Activated T-cell treated with anti-CD3 and anti-CD28 coated beads, Interleukin-2, amount 50 U/mL, for 1 hour (primary cell): ENCODE results near the gene DYRK1A.

Experiments used
- DNase-seq: peaks from one replicate; pipeline ENCODE4 v3.0.0-alpha.2; 2020

DYRK1A gene

GRCh38 chr21:37451446-37451845 lies 84.9 kb downstream of the DYRK1A start:
- no peak for DNase-seq

DNA sequence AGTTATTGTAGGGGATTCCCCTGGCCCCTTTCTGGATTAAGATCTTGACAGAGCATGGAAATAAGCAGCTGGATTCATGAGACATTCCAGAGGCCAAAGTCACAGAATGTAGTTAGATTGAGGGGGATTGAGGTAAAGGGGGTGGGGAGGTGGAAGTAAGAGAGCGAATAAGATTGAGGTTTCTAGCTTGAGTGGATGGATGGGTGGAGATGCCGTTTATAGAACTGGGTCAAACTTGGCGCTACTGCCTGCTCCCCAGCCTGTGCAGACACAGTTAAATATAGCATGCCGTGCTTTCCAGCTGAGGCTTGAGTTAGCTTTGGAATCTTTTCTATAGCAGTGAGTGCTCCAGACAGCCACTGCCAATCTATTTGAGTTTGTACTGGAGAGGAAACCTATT lies 85.7 kb downstream of the DYRK1A start:
- DNase-seq: no peak

DNA sequence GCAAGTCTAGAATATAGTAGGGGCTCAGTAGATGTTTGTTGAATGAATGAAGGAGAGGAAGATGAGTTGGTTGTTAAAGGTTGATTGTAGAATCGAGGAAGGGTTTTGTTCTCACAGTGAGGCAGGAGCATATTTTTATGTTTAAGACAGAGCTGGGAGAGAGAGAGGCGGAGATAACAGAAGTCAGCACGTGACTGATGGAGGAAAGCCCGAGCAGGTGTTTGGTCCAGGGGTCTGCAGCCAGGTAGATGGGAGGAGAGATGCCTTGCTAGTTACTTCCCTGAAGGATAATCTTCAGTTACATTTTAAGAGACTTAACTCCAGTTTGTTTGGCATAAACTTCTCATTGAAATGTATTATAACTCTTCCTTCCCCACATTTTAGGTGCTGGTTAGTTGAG lies 86.8 kb downstream of the DYRK1A start:
- DNase-seq: no peak

DNA sequence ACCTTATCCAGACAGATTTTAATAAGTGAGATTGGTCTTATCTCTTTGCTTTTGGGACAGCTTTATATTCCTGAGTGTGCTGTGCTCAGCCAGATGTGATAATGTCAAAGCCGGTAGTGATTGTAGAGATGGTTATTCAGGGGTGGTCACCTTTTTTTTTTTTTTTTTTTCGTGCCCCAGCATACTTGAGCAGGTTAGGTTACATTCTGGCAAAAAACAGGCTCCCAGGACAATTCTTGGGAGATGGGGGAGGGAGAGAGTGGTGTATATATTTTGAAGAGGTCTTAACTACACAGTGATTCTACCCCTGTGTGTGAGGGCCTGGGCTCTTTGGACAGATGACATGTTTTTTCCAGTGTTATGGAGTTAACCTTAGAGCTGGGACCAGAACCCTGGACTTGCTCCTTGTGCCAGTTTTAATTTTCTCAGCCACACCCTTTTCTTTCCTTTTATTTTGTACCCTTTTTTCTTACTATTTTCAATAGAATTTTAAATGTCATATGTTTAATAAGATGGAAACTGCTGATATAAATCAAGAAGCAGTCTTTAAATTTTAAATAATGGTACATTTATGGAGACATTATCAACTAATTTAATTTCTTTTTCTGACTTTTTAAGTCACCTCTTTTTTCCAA lies 88.4 kb downstream of the DYRK1A start:
- no peak for DNase-seq

- DNase-seq: no peak
These were observed 88.9 kb downstream of the DYRK1A start for GRCh38 chr21:37455504-37455911.

DNA sequence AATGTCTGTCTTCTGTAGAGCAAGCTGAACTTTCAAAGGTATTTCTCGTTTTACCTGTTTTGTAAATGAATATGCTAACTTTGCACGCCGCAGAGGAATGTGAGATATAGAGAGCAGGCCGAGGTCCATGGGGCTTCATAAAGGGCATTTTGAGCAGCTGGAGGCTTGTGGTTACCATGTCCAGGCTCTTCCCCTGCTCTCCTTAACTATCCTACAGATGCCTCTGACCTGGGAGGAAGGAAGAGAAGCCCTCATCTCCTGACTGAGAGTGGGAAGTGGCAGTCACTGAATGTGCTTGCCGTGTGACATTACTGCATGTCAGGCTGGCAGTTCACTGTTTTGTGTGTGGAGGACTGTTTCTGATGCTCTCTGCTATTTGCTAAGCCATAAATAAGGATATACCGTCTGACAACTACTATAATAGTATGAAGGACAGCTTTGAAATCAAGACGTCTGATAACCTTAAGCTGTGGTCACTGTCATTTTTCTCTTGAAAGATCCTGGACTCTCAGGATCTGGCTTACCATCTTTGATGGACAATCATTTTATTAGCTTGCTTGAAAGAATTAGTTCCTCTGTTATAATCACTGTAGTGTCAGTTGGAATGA lies 92.2 kb downstream of the DYRK1A start:
- DNase-seq: no peak

DNA sequence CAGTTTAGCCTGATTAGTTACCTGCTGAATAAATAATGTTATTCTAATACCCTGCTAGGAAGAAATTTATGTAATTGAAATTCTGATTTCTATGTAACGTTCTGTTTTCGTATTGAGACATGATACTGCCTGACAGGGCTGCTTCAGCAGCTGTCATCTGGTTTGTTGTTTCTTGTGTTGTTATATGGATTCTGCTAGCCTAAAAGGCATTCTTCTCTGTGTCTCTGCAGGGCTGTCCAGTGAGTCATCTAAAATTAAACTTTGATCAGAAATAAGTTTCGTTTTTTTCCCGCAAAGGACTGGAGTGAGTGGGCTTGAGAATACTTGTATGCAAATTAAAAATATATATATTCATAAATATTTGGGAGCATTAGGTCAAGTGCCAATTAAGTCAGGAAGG lies 93.0 kb downstream of the DYRK1A start:
- DNase-seq: no peak

DNA sequence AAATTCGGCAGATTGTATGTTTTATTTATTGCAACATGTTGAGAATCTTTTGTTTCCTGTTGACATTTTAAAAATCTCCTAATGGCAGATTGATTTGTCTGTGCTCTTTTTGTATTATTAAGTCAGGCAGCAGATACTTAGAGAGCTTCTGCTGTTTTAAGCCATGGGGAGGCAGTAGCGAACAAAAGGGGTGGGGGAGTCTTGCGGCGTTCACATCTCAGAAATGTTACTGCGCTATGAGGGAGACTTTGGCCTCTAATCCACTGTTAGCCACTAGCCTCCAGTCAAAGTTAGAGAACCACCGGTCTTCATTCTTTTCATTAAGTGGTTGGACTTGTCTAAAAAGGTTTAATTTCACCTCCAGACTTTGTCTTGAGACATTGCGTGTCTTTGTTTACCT lies 93.6 kb downstream of the DYRK1A start:
- DNase-seq: no peak

DNA sequence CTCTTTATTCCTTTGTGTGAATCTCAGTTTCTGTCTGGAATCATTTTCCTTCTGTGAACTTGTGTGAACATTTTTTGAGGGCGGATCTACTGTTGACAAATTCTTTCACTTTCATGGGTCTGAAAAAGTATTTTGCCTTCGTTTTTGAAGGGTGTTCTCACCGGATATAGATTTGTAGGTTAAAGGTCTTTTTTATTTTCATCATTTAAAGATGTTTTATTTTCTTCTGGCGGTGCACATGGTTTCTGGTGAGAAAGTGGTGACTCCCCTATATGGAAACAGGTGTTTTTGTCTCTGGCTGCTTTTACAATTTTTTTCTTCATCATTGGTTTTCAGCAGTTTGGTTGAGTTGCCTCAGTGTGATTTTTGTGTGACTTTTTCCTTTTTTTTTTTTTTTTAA lies 94.9 kb downstream of the DYRK1A start:
- DNase-seq: no peak

GRCh38 chr21:37462087-37462861 lies 95.7 kb downstream of the DYRK1A start:
- DNase-seq: no peak

DNA sequence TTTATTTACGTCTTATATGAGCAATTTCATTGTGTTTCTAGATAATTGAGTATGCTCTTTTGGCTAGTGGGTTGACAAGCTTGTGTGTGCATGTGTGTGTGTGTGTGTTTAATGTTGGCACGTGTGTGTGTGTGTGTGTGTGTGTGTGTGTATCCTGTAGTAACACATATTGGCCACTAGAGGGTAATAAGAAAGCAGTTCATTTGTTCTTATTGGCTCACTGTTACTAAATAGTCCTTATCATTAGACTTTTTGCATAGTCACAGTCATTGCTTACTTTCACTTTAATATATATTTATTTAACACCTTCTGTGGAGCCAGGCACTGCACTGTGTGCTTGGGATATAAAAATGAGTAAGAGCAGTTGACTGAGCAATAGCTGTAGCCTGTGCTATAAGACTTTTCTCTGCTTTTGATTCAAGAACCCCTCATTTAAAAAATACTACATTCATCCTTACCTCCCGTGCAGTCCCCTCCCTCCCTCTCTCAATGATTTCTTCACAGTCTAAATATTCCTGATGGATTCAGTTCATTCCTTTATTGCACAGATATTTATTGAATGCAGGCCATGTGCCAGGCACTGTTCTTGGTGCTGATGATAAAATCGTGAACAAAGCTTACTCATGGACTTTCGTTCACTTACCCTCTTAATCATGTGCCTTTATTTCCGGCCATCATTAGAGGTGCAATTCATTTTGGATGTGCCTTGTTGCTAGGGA lies 96.7 kb downstream of the DYRK1A start:
- no peak for DNase-seq

DNA sequence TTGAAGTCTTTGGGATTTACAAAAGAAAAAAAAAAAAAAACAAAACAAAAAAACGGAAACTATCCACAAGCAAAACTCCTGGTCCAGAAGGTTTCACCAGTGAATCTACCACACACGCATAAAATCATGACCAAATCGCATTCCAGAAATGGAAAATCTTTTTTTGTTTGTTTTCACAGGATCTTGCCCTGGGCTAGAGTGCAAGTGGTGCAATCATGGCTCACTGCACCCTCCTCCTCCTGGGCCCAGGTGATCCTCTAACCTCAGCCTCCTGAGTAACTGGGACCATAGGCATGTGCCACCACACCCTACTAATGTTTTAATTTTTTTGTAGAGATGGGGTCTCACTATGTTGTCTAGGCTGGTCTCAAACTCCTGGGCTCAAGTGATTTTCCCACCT lies 100.5 kb downstream of the DYRK1A start:
- no peak for DNase-seq

DNA sequence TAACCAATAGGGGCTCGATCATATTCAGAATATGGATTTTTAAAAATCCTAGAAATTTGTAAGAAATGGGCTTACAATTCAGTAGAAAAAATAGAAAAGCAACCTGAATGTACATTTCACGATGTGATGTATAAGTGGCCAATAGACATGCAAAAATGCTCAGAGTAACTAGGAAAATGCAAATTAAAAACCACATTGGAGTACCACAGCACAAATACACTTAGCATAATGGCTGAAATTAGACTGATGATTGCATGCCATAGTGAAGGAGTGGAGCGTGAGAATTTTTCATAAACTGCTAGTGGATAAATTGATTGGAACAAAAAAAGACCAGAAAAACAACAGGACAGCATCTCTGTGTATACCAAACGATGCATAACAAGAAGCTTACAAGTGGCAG lies 102.3 kb downstream of the DYRK1A start:
- no peak for DNase-seq

GRCh38 chr21:37469441-37469840 lies 102.9 kb downstream of the DYRK1A start:
- no peak for DNase-seq

- no peak for DNase-seq
These were observed 106.0 kb downstream of the DYRK1A start for GRCh38 chr21:37472581-37472980.

DNA sequence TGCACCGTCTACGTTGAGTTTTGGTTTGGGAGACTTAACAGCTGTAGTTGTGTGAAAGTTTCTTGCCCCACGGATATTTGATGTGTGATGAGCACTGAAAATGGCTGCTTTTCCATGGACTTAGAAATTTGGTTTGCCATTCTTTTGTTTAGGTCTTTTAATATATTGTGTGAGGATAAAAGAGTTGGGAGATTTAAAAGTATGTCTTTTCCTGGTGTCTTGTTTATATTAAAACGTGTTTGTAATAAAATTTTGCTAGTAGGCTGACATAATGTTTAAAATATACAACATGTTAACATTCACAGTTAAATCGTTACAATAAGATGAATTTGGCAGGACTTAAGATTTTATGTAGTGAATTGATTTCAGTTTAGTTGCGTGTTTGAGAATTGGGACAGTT lies 106.9 kb downstream of the DYRK1A start:
- DNase-seq: no peak

DNA sequence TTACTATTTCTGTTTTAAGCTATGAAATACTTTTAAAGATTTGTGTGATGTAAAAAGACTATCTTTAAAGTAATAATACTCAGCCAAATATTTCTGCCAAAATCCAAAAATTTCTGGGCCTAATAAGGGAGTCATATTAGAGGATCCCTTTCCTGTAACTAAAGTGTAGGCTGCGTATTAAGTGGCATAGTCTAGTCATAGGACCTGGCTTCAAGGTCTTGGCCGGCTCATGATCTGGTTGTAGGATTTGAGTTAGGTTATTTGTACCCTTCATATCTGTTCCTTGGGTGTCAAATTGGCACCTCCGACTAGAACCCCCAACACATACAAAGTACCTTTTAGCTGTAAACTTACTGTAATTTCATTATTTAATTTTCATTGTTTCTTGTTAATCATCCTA lies 107.8 kb downstream of the DYRK1A start:
- no peak for DNase-seq

DNA sequence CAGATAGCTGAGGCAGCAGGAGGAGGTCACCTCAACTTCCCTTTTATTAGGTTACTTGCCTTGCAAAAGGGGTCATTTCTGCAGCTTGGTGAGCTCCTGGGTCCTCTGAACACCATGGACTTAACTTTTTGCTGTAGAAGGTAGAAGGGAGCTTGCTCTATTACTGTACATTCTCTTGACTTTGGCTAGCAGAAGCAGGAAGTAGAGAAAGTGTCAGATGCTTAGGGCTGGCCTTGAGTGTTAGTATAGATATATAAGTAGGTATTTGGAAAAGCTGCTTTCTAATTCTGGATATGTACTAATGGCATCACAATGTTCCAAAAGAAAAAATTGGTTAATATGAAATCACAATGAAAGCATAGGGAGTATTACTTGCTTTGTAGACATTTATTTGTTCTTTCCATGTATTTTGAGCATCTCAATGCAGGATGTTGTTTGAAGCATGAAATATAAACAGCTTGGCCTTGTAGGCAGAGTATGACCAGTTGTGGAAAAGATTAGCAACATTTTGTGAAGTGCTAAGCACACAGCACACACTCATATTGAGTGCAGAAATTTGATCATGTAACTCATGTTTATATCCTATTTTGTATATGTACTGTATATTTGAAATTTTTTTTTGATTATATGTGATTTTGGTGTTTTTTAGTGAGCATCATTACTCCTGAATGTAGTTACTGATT lies 108.8 kb downstream of the DYRK1A start:
- DNase-seq: no peak

DNA sequence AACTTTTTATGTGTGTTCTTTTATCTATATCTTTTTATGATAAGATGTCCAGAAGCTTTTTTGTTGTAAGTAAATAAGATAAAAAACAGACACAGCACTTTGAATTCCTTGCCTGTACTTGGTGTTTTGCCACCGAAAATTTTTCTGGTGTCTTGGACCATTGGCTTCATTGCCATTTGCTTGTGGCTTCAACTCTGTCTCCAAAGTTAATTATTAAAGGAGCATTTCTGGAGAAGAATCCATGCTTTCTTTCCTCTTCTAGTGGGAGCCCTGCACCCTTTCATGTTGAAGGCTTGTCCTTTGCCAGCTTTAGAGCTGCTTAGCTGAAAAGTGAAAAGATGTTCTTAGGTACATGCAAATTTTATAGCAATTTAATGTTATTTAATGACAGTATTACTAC lies 112.2 kb downstream of the DYRK1A start:
- DNase-seq: no peak

- DNase-seq: no peak
These were observed 117.2 kb downstream of the DYRK1A start for GRCh38 chr21:37483776-37484175.

DNA sequence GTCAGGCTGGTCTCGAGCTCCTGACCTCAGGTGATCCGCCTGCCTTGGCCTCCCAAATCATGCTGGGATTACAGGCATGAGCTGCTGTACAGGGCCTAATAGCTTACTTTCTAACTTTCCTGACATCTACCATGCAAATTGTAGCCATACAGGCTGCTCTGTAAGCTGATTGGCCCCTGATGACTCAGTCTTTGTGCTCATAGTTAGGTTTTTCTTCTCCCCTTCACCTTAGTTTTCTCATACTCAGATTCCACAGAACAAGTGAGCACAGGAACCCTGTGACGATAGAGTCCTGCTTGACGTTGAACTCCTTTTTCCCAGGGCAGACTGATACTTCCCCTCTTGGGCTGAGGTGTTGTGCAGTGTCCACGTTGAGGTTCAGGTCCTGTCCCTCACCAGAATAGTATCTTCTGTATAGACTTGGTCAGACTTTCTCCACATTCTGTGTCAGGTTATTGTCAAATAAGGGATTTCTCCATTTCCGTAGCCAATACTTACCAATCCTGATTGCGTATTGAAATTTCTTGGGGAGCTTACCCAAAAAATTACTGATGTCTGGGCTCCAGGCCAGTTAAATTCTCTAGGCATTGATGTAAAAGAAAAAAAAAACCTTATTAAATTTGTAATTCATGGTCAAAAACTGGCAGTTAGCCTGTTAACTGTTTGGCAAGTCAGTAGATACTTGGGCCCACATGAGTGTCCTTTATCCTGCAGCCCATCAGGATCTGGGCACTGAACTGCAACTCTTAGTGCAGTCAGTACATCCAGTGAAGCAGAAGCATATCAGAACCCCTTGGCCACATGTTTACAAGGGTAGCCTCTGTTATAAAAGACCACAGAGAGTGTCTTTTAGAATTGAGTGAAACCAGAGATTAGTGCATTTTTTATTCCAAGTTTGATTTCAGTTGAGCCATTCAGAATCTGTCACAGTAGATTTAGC lies 118.2 kb downstream of the DYRK1A start:
- DNase-seq: no peak

DNA sequence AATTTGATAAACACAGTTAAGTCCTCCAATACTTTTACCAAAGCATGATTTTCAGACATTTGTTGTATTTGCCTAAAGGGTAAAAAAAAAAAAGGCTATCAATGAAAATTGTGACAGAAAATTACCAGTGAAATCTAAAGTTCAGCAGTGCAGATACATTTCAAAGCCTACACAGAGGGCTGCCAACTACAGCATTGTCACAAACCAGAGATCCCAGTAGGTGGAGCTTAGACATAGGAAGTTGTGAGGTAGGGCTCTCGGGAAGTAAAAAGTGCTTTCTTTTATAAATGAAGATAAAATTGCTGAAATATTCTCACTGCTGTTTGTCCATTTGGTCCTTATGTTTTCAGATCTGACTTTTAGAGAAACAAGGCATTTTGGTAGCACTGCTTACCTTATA lies 123.0 kb downstream of the DYRK1A start:
- no peak for DNase-seq
